ENCODE results near the gene VSIG8.
"Not testable (repeated sequence)": the region's sequence is repeated elsewhere in the genome, so short reads cannot be mapped to it uniquely, and the experiment has no call there.

Gene VSIG8, protein sequence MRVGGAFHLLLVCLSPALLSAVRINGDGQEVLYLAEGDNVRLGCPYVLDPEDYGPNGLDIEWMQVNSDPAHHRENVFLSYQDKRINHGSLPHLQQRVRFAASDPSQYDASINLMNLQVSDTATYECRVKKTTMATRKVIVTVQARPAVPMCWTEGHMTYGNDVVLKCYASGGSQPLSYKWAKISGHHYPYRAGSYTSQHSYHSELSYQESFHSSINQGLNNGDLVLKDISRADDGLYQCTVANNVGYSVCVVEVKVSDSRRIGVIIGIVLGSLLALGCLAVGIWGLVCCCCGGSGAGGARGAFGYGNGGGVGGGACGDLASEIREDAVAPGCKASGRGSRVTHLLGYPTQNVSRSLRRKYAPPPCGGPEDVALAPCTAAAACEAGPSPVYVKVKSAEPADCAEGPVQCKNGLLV

GRCh38 chr1:159862557-159862956 is at the start of gene VSIG8:
Gene VSIG8 (minus strand): TSS chr1:159862657. CDS start chr1:159862521, 136 bp downstream.
- no peak within 1 kb of the TSS for H3K4me3 ChIP-seq (ENCODE audit: low read depth, low read length)
- no peak for DNase-seq (ENCODE audit: low read depth, low spot score)
- TF ChIP-seq, protein P1, sequence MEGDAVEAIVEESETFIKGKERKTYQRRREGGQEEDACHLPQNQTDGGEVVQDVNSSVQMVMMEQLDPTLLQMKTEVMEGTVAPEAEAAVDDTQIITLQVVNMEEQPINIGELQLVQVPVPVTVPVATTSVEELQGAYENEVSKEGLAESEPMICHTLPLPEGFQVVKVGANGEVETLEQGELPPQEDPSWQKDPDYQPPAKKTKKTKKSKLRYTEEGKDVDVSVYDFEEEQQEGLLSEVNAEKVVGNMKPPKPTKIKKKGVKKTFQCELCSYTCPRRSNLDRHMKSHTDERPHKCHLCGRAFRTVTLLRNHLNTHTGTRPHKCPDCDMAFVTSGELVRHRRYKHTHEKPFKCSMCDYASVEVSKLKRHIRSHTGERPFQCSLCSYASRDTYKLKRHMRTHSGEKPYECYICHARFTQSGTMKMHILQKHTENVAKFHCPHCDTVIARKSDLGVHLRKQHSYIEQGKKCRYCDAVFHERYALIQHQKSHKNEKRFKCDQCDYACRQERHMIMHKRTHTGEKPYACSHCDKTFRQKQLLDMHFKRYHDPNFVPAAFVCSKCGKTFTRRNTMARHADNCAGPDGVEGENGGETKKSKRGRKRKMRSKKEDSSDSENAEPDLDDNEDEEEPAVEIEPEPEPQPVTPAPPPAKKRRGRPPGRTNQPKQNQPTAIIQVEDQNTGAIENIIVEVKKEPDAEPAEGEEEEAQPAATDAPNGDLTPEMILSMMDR (IDR thresholded peaks at IDR 0.05; ENCODE audit: low read depth, low read length): no peak
- in situ Hi-C loops (cut with HindIII; ENCODE audit: low sequenced_read_pairs): no loop called here

- TF ChIP-seq, protein P1 (IDR thresholded peaks at IDR 0.05; ENCODE audit: low read depth, low read length): no peak
- no peak overlapping the region for H3K4me3 ChIP-seq (ENCODE audit: low read depth, low read length)
- no peak for DNase-seq (ENCODE audit: low read depth, low spot score)
- in situ Hi-C loops (cut with HindIII; ENCODE audit: low sequenced_read_pairs): no loop called here
Measured at GRCh38 chr1:159911326-159912070, 49.0 kb upstream of the VSIG8 start.

DNA sequence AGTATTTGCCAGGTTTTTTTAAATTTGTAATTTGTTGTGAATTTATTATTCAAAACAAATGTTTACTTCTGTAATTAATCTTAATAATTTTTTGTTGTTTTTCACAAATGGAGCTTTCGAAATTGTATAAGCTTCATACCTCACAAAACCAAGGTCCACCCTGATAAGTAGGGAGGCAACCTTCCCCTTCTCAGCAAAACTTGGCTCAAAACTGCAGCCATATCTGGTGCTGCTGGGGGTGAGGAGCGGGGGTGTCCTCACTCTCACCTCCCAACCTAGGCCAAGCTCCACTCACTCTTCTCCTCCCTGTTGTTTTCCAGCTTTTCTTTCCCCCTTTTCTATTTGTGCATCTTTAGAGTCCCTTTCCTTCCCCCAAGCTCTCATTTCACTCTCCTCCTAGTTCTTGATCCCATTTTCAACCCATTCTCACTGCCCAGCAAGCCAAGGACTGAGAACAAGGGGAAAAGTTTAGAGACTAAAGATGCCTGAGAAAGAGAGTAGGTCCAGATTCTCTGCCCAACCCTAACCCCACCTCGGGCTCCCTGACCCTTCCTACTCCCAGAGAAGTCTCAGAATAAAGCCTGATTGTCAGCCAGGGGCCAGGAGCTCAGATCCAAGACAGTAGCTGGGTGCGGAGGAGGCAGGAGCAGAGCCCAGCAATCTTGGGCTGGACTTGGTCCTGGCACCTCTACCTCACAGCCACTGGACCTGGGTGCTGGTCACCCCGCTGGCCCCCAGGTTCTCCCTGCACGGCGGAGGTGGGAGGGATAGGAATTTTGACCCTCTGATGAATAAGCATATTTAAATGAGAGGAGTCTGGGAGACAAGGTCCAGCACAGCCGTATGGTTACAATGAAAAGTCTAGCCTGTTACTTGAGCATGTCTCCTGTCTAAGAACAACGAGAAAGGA is 45.8 kb upstream of the VSIG8 start:
- no peak for DNase-seq (ENCODE audit: low read depth, low spot score)
- TF ChIP-seq, protein P1 (IDR thresholded peaks at IDR 0.05; ENCODE audit: low read depth, low read length): no peak
- in situ Hi-C loops (cut with HindIII; ENCODE audit: low sequenced_read_pairs): no loop called here
- no peak overlapping the region for H3K4me3 ChIP-seq (ENCODE audit: low read depth, low read length)

- H3K4me3 ChIP-seq (ENCODE audit: low read depth, low read length): no peak overlapping the region
- TF ChIP-seq, protein P1 (IDR thresholded peaks at IDR 0.05; ENCODE audit: low read depth, low read length): no peak
- in situ Hi-C loops (cut with HindIII; ENCODE audit: low sequenced_read_pairs): no loop called here
- no peak for DNase-seq (ENCODE audit: low read depth, low spot score)
Measured at GRCh38 chr1:159906960-159907359, 44.5 kb upstream of the VSIG8 start.

GRCh38 chr1:159904036-159904435 is 41.6 kb upstream of the VSIG8 start:
- H3K4me3 ChIP-seq (ENCODE audit: low read depth, low read length); in situ Hi-C loops (cut with HindIII; ENCODE audit: low sequenced_read_pairs); DNase-seq (ENCODE audit: low read depth, low spot score): not testable (repeated sequence)

DNA sequence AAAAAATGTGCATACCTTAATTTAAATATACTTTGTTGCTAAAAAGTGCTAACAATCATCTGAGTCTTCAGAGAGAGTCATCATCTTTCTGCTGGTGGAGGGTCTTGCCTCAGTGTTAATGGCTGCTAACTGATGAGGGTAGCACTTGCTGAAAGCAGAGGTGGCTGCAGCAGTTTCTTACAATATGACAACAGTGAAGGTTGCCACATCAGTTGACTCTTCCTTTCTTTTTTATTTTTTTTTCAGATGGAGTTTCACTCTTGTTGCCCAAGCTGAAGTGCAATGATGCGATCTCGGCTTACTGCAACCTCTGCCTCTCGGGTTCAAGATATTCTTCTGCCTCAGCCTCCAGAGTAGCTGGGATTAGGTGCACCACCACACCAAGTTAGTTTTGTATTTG is 40.1 kb upstream of the VSIG8 start:
- in situ Hi-C loops (cut with HindIII; ENCODE audit: low sequenced_read_pairs): no loop called here
- H3K4me3 ChIP-seq (ENCODE audit: low read depth, low read length): no peak overlapping the region
- TF ChIP-seq, protein P1 (IDR thresholded peaks at IDR 0.05; ENCODE audit: low read depth, low read length): no peak

More for the DNA sequence above, 40.1 kb upstream of the VSIG8 start:
- DNase-seq (ENCODE audit: low read depth, low spot score): no peak

All from astrocyte of the spinal cord (primary cell).